HCEC 1CT (cell line): ENCODE results near the gene ROR1.

ENCODE experiments used
- DNase-seq: peaks from one replicate; pipeline ENCODE4 v3.0.0-alpha.2; 2017

ROR1 gene

GRCh38 chr1:63886340-63886739, 112.5 kb downstream of the ROR1 start:
- peak; percentile 45 for DNase-seq

- no peak for DNase-seq
Measured at GRCh38 chr1:63887809-63888208, 114.0 kb downstream of the ROR1 start.

- DNase-seq, result peak; percentile 60
Measured at GRCh38 chr1:63888984-63889383, 115.2 kb downstream of the ROR1 start.

GRCh38 chr1:63890468-63890867, 116.7 kb downstream of the ROR1 start:
- DNase-seq, result no peak

GRCh38 chr1:63891060-63891690, 117.4 kb downstream of the ROR1 start:
- DNase-seq, result no peak

- DNase-seq, result peak; percentile 40
Measured at GRCh38 chr1:63892632-63893395, 119.0 kb downstream of the ROR1 start.

- no peak for DNase-seq
Measured at GRCh38 chr1:63893976-63894375, 120.2 kb downstream of the ROR1 start.

GRCh38 chr1:63894627-63895265, 120.9 kb downstream of the ROR1 start:
- DNase-seq, result no peak

GRCh38 chr1:63896755-63897154, 122.9 kb downstream of the ROR1 start:
- DNase-seq, result no peak

- no peak for DNase-seq
Measured at GRCh38 chr1:63898428-63899196, 124.8 kb downstream of the ROR1 start.

- DNase-seq, result no peak
Measured at GRCh38 chr1:63901094-63901493, 127.3 kb downstream of the ROR1 start.

- peak; percentile 53 for DNase-seq
Measured at GRCh38 chr1:63902844-63903589, 129.2 kb downstream of the ROR1 start.

GRCh38 chr1:63903947-63904610, 130.3 kb downstream of the ROR1 start:
- DNase-seq, result no peak

- DNase-seq, result no peak
Measured at GRCh38 chr1:63904826-63905225, 131.0 kb downstream of the ROR1 start.

- DNase-seq, result no peak
Measured at GRCh38 chr1:63906047-63906704, 132.4 kb downstream of the ROR1 start.

- no peak for DNase-seq
Measured at GRCh38 chr1:63907051-63907450, 133.2 kb downstream of the ROR1 start.

GRCh38 chr1:63908016-63908415, 134.2 kb downstream of the ROR1 start:
- DNase-seq, result peak; percentile 22

GRCh38 chr1:63909526-63909925, 135.7 kb downstream of the ROR1 start:
- DNase-seq, result no peak

- DNase-seq, result no peak
Measured at GRCh38 chr1:63911049-63911448, 137.2 kb downstream of the ROR1 start.

- DNase-seq, result no peak
Measured at GRCh38 chr1:63912643-63913042, 138.8 kb downstream of the ROR1 start.

- DNase-seq, result no peak
Measured at GRCh38 chr1:63913533-63913932, 139.7 kb downstream of the ROR1 start.
